GM12892 (cell line): Measurements from ENCODE around the gene CENPP.

Experiments used
- DNase-seq: peaks from one replicate; pipeline ENCODE4 v3.0.0; 2011; ENCODE audit not compliant: insufficient read length
- FAIRE-seq: peaks from 2 replicates; lab custom pipeline; 2011; peaks lifted over from hg19 to GRCh38; lab: Jason Lieb, UNC
- POLR2A ChIP-seq: IDR thresholded peaks from 2 replicates; pipeline ENCODE4 v1.6.1; 2011; ENCODE audit warnings: low read depth, low read length, control low read depth
- POLR2AphosphoS5 ChIP-seq: IDR thresholded peaks from 2 replicates; pipeline ENCODE4 v1.6.1; 2011; ENCODE audit warnings: low read depth, low read length, control low read depth
- TAF1 ChIP-seq: IDR thresholded peaks from 2 replicates; pipeline ENCODE4 v1.6.1; 2011; ENCODE audit warnings: low read depth, mild to moderate bottlenecking, control low read depth, low read length, borderline replicate concordance

The CENPP gene

GRCh38 chr9:92524881-92525280 is 199.1 kb downstream of the CENPP start:
- TF ChIP-seq POLR2AphosphoS5 = no peak
- no peak for TF ChIP-seq POLR2A
- no peak for TF ChIP-seq TAF1
- FAIRE-seq (no peak), DNase-seq (no peak)

DNA sequence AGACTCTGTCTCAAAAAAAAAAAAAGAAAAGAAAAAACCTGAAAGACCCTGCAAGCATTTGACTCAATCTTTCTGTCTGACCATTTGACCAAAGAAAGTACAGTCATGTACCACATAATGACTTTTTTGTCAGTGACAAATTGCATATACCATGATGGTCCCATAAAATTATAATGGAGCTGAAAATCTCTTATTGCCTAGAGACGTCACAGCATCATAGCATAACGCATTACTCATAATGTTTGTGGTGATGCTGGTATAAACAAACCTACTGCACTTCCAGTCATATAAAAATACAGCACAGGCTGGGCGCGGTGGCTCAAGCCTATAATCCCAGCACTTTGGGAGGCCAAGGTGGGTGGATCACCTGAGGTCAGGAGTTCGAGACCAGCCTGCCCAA is 199.6 kb downstream of the CENPP start:
- FAIRE-seq = no peak
- TF ChIP-seq POLR2A = no peak
- no peak for TF ChIP-seq TAF1
- no peak for TF ChIP-seq POLR2AphosphoS5
- no peak for DNase-seq

GRCh38 chr9:92527291-92527828 is 201.6 kb downstream of the CENPP start:
- TF ChIP-seq POLR2A (no peak), TAF1 (no peak), POLR2AphosphoS5 (no peak)
- DNase-seq (no peak), FAIRE-seq (no peak)

GRCh38 chr9:92527832-92528521 is 202.2 kb downstream of the CENPP start:
- DNase-seq = no peak
- TF ChIP-seq TAF1 = no peak
- TF ChIP-seq POLR2AphosphoS5 = no peak
- TF ChIP-seq POLR2A = no peak
- FAIRE-seq = peak; percentile 5

GRCh38 chr9:92528522-92528849 is 202.7 kb downstream of the CENPP start:
- TF ChIP-seq POLR2A (no peak), TAF1 (no peak), POLR2AphosphoS5 (no peak)
- DNase-seq (no peak), FAIRE-seq (no peak)

- TF ChIP-seq POLR2A (no peak), TAF1 (no peak), POLR2AphosphoS5 (no peak)
- FAIRE-seq = no peak
- DNase-seq = no peak
Observed at GRCh38 chr9:92529124-92529523, 203.4 kb downstream of the CENPP start.

GRCh38 chr9:92530893-92531292 is 205.1 kb downstream of the CENPP start:
- no peak for FAIRE-seq
- DNase-seq = no peak
- no peak for TF ChIP-seq POLR2A
- TF ChIP-seq TAF1 = no peak
- TF ChIP-seq POLR2AphosphoS5 = no peak

GRCh38 chr9:92534204-92534603 is 208.5 kb downstream of the CENPP start:
- FAIRE-seq = peak; percentile 67
- TF ChIP-seq POLR2A (no peak), TAF1 (no peak), POLR2AphosphoS5 (no peak)

DNA sequence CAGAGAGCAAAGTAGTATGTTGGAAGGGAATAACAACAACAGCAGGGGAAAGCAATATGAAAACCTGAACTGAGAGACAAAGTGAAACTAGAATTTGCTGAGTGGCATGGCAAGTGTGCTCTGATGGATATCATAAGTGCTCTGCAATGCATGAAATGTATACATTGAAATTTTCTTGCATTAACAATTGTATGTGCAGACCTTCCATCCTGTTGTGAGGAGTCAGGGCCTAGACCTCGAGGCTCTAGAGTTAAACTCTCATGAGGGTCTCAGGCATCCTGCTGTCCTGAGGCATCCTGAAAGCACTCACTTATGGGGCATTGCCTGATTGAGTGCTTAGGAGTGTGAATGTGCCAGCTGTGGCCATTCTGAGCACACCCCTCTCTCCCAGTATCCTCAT is 208.9 kb downstream of the CENPP start:
- TF ChIP-seq POLR2AphosphoS5 (no peak), TAF1 (no peak), POLR2A (no peak)
- no peak for DNase-seq
- FAIRE-seq = peak; percentile 86

More at GRCh38 chr9:92534204-92534603, 208.5 kb downstream of the CENPP start:
- no peak for DNase-seq

DNA sequence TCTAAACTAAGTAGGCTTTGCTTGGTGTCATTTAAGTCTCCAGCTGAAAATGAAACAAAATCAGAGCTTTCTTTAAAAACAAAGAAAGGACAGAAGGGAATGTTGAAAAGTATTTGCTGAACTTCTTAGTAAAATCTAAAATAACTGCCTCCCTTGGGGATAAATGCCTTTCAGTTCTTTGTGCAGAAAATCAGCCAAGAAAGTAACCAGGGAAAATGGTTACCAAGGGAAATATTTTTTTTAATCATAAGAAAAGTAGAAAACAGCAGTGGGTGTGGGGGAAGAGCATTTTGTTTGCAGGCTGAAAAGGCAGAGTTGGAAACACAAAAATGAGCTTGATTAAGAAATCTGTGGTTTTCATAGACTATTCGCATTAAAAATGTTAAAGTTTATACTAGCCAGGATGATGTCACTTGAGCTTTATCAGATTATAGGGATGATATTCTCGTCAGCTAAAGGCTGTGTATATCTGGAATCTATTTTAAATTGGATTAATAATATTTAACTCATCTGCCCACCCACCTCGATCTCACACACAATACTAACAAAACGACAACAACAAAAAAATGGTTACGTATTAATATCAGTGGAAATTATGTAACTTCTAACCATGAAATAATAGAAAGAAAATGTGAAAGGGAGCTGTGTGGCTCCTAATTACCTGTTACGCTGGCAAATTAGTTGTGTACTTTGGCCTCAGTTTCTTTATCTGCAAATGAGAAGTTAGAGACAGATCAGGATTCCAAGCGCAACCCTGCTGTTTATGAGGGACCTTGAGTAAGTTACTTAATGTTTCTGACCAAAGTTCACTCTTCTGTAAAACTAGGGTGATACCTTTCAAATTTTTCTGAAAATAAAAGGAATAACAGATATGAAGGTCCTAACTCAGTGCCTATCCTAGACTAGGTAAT is 210.4 kb downstream of the CENPP start, which contains the start of gene ECM2:
TSS of gene ECM2 (minus strand) at position 51 of the 911 bp plus-strand sequence. CDS start 13,124 bp downstream, outside the sequence.
- DNase-seq = no peak

DNA sequence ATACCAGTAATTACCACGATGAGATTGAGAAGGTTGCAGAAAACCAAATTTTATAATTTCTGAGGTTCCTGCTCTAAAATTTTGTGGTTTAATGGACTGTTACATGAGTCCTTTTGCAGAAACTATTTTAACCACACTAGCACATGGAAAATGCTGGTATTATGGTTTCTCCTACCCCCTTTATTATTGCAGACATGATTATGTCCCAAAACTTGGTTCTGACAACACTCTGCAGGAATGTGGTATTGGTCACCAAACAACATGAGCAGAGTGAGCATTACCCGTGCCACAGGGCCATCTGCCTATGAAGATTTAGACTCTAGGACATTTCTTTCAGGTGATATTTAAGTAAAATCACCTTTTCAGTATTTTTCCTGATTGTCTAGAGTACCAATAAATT is 212.8 kb downstream of the CENPP start:
- DNase-seq (no peak), FAIRE-seq (no peak)

More for the DNA sequence above, 210.4 kb downstream of the CENPP start, which contains the start of gene ECM2:
- TF ChIP-seq POLR2AphosphoS5 (no peak), POLR2A (no peak), TAF1 (no peak)
- no peak for FAIRE-seq

GRCh38 chr9:92543972-92544371 is 218.2 kb downstream of the CENPP start:
- FAIRE-seq (no peak), DNase-seq (no peak)
- no peak for TF ChIP-seq POLR2A
- no peak for TF ChIP-seq POLR2AphosphoS5
- no peak for TF ChIP-seq TAF1

More for the DNA sequence above, 212.8 kb downstream of the CENPP start:
- TF ChIP-seq POLR2AphosphoS5 = no peak
- no peak for TF ChIP-seq TAF1
- no peak for TF ChIP-seq POLR2A

DNA sequence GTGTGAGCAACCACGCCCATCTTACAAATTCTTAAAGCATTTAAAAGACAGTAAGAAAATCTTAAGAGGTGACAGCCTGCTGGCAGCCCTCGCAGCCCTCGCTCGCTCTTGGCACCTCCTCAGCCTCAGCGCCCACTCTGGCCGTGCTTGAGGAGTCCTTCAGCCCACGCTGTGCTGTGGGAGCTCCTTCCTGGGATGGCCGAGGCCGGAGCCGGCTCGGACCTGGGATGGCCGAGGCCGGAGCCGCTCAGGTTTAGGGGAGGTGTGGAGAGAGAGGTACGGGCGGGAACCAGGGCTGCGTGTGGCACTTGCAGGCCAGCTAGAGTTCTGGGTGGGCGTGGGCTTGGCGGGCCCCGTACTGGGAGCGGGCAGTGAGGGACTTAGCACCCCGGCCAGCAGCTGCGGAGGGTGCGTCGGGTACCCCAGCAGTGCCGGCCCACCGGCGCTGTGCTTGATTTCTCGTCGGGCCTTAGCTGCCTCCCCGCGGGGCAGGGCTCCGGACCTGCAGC is 219.3 kb downstream of the CENPP start:
- TF ChIP-seq TAF1 (no peak), POLR2A (no peak), POLR2AphosphoS5 (no peak)
- DNase-seq = no peak
- FAIRE-seq = no peak
